Measurements from ENCODE around the gene STARD13. TPM values are rescaled to one million over a fixed set of nuclear protein-coding genes. Genes with fewer than 3 reads are reported as not detected.

Gene STARD13
- total and polyA plus RNA-seq, 4 donors: 2.7 to 15.3 (median 5.7) TPM

DNA sequence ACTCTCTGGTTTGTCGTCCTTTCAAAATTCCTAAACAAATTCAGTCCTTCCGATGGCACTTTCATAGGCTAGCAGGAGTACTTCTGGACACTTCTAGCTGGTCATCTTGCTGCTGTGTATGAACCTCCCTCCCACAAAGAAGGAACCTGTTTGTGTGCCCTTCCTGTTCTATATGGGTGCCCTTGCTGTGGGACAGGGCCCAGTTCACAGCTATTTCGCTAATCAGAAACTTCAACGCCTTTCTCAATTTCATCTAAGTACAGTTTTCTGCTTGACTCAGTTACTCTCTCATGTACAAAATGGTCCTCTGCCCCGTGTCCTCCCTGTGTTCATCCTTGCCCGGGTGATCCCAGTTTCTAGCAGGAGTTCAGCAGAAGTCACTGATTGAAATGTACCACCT is 96.1 kb downstream of the STARD13 start (continued):
- TF ChIP-seq, protein P1, sequence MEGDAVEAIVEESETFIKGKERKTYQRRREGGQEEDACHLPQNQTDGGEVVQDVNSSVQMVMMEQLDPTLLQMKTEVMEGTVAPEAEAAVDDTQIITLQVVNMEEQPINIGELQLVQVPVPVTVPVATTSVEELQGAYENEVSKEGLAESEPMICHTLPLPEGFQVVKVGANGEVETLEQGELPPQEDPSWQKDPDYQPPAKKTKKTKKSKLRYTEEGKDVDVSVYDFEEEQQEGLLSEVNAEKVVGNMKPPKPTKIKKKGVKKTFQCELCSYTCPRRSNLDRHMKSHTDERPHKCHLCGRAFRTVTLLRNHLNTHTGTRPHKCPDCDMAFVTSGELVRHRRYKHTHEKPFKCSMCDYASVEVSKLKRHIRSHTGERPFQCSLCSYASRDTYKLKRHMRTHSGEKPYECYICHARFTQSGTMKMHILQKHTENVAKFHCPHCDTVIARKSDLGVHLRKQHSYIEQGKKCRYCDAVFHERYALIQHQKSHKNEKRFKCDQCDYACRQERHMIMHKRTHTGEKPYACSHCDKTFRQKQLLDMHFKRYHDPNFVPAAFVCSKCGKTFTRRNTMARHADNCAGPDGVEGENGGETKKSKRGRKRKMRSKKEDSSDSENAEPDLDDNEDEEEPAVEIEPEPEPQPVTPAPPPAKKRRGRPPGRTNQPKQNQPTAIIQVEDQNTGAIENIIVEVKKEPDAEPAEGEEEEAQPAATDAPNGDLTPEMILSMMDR (IDR thresholded peaks at IDR 0.05; ENCODE audit: low read depth, low read length, missing input control): no peak

DNA sequence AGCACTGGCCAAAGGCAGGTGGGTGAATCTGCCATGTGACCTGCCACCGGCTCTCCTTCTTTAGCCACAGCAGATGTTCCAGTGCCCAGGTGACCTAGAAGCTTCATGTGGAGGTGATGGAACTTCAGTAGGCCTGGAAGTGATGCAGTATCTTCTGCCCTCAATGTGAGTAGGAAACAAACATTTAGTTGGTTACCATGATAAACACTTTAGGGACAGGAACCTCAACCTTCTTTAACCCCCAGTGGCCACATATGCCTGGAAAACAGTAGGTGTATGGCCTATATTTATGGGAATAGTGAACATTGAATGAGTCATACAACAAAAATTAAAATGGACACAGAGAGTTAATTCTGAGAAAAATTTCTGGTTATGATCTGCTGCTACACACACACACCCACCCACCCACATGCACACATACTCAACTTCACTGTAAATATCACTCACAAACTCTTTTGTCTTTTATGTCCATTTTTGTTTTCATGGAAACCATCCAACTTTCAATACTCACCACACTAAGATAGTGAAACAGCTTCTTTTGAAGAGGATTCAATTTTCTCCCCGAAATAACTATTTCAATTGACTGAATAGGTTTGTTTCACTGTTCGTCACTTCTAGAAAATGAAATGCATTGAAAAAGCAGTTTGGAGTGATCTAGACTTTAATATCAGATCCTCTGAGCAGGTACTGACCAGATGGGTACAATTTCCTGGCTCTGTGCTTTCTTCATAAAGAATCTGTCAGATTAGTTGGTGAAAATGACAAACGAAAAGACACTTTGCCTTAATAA is 97.3 kb downstream of the STARD13 start:
- Histone ChIP-seq H3K9me3 (ENCODE audit: control insufficient read depth in 4 of 4, low read length in 3 of 4) (no peaks in the 10 kb centered on the region), H3K27me3 (ENCODE audit: control insufficient read depth in 4 of 4, insufficient read depth in 4 of 4, low read length in 3 of 4) (no peaks in the 10 kb centered on the region), H3K36me3 (ENCODE audit: control insufficient read depth in 4 of 4, insufficient read depth in 3 of 4, low read depth in 1 of 4, low read length in 3 of 4) (peaks cover 0 to 2% (median 0%) of the 10 kb centered on the region in 4 donors), H3K4me1 (ENCODE audit: control insufficient read depth in 4 of 4, insufficient read depth in 4 of 4, low read length in 3 of 4) (peaks cover 0 to 2% (median 0%) of the 10 kb centered on the region in 4 donors), H3K27ac (ENCODE audit: low read depth in 1 of 2, low read length in 2 of 2) (peak overlapping the region in 1 of 2 donors; percentile 23), H3K4me3 (ENCODE audit: low read depth in 1 of 3, low read length in 3 of 3) (no peak overlapping the region), H3K9ac (ENCODE audit: low read depth in 1 of 2, low read length in 2 of 2) (no peak overlapping the region)
- TF ChIP-seq NR2F2 (IDR thresholded peaks at IDR 0.05) (no peak), EGR1 (IDR thresholded peaks at IDR 0.05; ENCODE audit: low read depth in 2 of 2) (no peak), YY1 (IDR thresholded peaks at IDR 0.05) (no peak), HNF4A (conservative IDR thresholded peaks at IDR 0.05) (no peak), GABPA (IDR thresholded peaks at IDR 0.05 in 1 of 2, conservative IDR thresholded peaks at IDR 0.05 in 1 of 2) (no peak), SP1 (IDR thresholded peaks at IDR 0.05) (no peak), HNF4G (IDR thresholded peaks at IDR 0.05) (no peak), JUND (IDR thresholded peaks at IDR 0.05) (no peak), TAF1 (conservative IDR thresholded peaks at IDR 0.05) (no peak), RAD21 (IDR thresholded peaks at IDR 0.05) (no peak), RXRA (IDR thresholded peaks at IDR 0.05) (no peak)
- TF ChIP-seq, protein P2, sequence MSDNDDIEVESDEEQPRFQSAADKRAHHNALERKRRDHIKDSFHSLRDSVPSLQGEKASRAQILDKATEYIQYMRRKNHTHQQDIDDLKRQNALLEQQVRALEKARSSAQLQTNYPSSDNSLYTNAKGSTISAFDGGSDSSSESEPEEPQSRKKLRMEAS (IDR thresholded peaks at IDR 0.05): no peak
- TF ChIP-seq, protein P3, sequence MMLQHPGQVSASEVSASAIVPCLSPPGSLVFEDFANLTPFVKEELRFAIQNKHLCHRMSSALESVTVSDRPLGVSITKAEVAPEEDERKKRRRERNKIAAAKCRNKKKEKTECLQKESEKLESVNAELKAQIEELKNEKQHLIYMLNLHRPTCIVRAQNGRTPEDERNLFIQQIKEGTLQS (IDR thresholded peaks at IDR 0.05): no peak
- TF ChIP-seq, protein P1 (IDR thresholded peaks at IDR 0.05; ENCODE audit: low read depth, low read length, missing input control): no peak
- WGBS: 86% methylated on average over 4 of the region's 4 CpGs
- DNase-seq (ENCODE audit: low spot score): no peak

DNA sequence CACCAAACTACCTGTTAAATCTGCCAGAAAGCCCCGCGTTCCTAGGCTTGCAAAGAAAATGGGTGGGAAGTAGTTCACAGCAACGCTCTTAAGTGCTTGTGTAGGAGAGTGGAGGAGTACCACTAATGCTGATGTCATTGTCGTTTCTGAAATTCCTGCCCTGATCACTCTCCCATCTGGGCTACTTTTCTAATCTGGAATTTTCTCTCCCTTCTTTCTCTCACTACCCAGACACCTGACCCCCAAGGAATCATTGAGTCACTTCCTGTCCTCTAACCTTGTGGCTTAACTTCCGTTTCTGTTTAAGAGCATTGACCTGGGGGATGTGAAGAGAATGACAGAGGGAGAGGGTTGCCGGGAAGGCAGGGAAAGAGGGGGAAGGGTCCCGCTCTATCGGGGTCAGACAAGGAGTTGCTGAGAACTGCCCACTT is 98.7 kb downstream of the STARD13 start:
- no peak for DNase-seq (ENCODE audit: low spot score)
- TF ChIP-seq SP1 (IDR thresholded peaks at IDR 0.05): no peak
- TF ChIP-seq JUND (IDR thresholded peaks at IDR 0.05): peak in 1 of 2 donors; percentile 63
- peak; percentile 21 to 22 for TF ChIP-seq RXRA (IDR thresholded peaks at IDR 0.05)
- TF ChIP-seq, protein P4, sequence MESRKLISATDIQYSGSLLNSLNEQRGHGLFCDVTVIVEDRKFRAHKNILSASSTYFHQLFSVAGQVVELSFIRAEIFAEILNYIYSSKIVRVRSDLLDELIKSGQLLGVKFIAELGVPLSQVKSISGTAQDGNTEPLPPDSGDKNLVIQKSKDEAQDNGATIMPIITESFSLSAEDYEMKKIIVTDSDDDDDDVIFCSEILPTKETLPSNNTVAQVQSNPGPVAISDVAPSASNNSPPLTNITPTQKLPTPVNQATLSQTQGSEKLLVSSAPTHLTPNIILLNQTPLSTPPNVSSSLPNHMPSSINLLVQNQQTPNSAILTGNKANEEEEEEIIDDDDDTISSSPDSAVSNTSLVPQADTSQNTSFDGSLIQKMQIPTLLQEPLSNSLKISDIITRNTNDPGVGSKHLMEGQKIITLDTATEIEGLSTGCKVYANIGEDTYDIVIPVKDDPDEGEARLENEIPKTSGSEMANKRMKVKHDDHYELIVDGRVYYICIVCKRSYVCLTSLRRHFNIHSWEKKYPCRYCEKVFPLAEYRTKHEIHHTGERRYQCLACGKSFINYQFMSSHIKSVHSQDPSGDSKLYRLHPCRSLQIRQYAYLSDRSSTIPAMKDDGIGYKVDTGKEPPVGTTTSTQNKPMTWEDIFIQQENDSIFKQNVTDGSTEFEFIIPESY (IDR thresholded peaks at IDR 0.05): no peak
- peak; percentile 18 to 22 for TF ChIP-seq GABPA (IDR thresholded peaks at IDR 0.05 in 1 of 2, conservative IDR thresholded peaks at IDR 0.05 in 1 of 2)
- TF ChIP-seq, protein P2 (IDR thresholded peaks at IDR 0.05): no peak
- TF ChIP-seq NR2F2 (IDR thresholded peaks at IDR 0.05): peak; percentile 80
- Histone ChIP-seq H3K36me3 (ENCODE audit: control insufficient read depth in 4 of 4, insufficient read depth in 3 of 4, low read depth in 1 of 4, low read length in 3 of 4) (peaks cover 0 to 2% (median 0%) of the 10 kb centered on the region in 4 donors), H3K27ac (ENCODE audit: low read depth in 1 of 2, low read length in 2 of 2) (no peak overlapping the region), H3K9ac (ENCODE audit: low read depth in 1 of 2, low read length in 2 of 2) (no peak overlapping the region), H3K27me3 (ENCODE audit: control insufficient read depth in 4 of 4, insufficient read depth in 4 of 4, low read length in 3 of 4) (no peaks in the 10 kb centered on the region), H3K9me3 (ENCODE audit: control insufficient read depth in 4 of 4, low read length in 3 of 4) (no peaks in the 10 kb centered on the region), H3K4me3 (ENCODE audit: low read depth in 1 of 3, low read length in 3 of 3) (no peak overlapping the region), H3K4me1 (ENCODE audit: control insufficient read depth in 4 of 4, insufficient read depth in 4 of 4, low read length in 3 of 4) (peaks cover 0 to 2% (median under 1%) of the 10 kb centered on the region in 4 donors)
- 72% methylated on average over 8 of the region's 8 CpGs for WGBS

Measured in liver (tissue), 9 donors.